Suprapubic skin (tissue), 4 donors: ENCODE data around the gene CEP72.

ENCODE experiments used
- EP300 ChIP-seq: sonication (generic); formaldehyde crosslinking; IDR thresholded peaks from one replicate; pipeline ENCODE4 v1.6.1; 2017; ENCODE audit warnings: antibody characterized with exemption
- POLR2A ChIP-seq, 2 donors: fragments of 450-650 bp; IDR thresholded peaks; one replicate each; pipeline ENCODE4 v1.6.1; 2017; ENCODE audit warnings: antibody characterized with exemption in 2 of 2, mild to moderate bottlenecking in 2 of 2, moderate library complexity in 2 of 2
- POLR2AphosphoS5 ChIP-seq, 3 donors: sonication (generic); formaldehyde crosslinking; IDR thresholded peaks; one replicate each; pipeline ENCODE4 v1.6.1; 2017; ENCODE audit warnings: antibody characterized with exemption in 3 of 3
- TF ChIP-seq, protein P1 (sequence below), 2 donors: fragments of 200-600 bp in 1 of 2; fragments of 450-650 bp in 1 of 2; sonication (generic) in 1 of 2; IDR thresholded peaks; one replicate each; pipeline ENCODE4 v1.5.1; 2016 to 2019; ENCODE audit warnings: antibody characterized with exemption in 2 of 2, mild to moderate bottlenecking in 1 of 2, moderate library complexity in 1 of 2

DNA sequence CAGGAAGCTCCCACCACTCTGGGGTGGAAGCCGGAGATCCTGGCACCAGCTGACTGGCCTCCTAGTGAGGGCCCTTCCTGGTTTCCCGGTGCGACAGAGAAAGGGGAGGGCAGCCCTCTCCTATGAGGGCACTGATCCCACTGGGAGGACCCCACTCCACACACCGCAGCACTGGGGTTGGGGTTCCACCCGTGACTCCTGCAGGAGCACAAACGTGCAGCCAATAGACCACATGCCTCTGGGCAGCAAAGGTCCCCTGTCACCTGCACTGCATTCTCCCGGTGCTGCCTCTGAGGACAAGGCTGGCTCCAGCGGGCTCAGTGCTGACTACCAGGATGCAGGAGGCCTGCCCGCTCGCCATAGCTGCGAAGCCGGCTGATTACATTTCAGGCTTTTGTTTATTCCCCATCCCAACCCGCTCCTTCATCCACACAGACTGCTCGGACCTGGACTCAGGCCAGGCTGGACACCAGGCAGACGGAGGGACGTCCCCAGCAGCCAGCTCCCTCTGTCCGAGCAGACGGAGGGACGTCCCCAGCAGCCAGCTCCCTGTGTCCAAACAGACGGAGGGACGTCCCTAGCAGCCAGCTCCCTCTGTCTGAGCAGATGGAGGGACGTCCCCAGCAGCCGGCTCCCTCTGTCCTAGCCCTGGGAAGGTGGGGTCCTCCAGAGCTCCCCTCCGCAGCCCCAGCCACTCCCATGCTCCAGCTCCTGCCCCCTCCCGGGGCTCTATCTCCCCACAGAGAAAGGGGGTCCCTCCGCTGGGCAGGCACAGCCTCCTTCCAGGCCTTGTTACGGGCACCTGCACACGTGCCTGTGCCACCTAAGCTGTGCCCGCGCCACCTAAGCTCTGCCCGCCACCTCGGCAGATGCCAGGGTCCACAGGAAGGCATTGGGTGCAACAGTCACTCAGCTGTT lies 8.8 kb upstream of the CEP72 start:
- TF ChIP-seq, protein P1, sequence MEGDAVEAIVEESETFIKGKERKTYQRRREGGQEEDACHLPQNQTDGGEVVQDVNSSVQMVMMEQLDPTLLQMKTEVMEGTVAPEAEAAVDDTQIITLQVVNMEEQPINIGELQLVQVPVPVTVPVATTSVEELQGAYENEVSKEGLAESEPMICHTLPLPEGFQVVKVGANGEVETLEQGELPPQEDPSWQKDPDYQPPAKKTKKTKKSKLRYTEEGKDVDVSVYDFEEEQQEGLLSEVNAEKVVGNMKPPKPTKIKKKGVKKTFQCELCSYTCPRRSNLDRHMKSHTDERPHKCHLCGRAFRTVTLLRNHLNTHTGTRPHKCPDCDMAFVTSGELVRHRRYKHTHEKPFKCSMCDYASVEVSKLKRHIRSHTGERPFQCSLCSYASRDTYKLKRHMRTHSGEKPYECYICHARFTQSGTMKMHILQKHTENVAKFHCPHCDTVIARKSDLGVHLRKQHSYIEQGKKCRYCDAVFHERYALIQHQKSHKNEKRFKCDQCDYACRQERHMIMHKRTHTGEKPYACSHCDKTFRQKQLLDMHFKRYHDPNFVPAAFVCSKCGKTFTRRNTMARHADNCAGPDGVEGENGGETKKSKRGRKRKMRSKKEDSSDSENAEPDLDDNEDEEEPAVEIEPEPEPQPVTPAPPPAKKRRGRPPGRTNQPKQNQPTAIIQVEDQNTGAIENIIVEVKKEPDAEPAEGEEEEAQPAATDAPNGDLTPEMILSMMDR (IDR thresholded peaks at IDR 0.05): no peak
- TF ChIP-seq POLR2A (IDR thresholded peaks at IDR 0.05) (no peak), POLR2AphosphoS5 (IDR thresholded peaks at IDR 0.05) (no peak), EP300 (no peak)
